ENCODE measurements around the gene L3MBTL4. TPM values are rescaled to one million over a fixed set of nuclear protein-coding genes. Genes with fewer than 3 reads are reported as not detected.

Gene L3MBTL4
- total and polyA plus RNA-seq, 3 experiments from 2014 or later, result 0.07 to 0.18 (median 0.13) TPM

DNA sequence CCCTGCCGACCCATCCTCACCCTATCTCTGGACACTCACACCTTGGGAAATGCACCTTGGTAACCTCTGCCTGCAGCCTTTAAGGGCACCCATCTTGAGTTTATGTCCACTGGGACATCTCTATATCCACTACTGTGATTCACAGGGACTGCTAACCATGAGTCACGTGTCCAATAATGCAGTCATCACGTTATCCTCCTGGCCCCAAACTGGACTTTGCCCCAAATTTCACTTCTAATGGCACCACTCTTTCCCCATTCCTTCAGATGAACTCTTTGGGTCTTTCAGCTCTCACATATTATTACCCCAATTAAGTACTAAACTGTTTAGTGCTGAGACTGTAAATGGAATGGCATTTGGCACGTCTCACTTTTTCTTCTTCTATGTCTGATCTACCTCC is 448.2 kb downstream of the L3MBTL4 start:
- no peak for DNase-seq
- no peak overlapping the region for H3K4me3 Mint-ChIP-seq
- H3K9me3 Mint-ChIP-seq, result peaks cover 0 to 6% (median 0%) of the 10 kb centered on the region in 5 donors
- Histone ChIP-seq H3K4me3 (ENCODE audit: low read length) (no peak overlapping the region), H3K27me3 (ENCODE audit: insufficient read depth, low read length, poor library complexity, severe bottlenecking) (no peaks in the 10 kb centered on the region), H3K27ac (ENCODE audit: low read depth, low read length) (no peak overlapping the region), H3K36me3 (ENCODE audit: insufficient read depth, low read length) (no peaks in the 10 kb centered on the region), H3K9me3 (ENCODE audit: low read length) (no peaks in the 10 kb centered on the region), H3K4me1 (ENCODE audit: insufficient read depth, low read length) (peaks cover 5% of the 10 kb centered on the region)
- no peaks in the 10 kb centered on the region for H3K36me3 Mint-ChIP-seq
- POLR2A ChIA-PET, result no interaction called here
- CTCF ChIA-PET, result no interaction called here
- H3K27me3 Mint-ChIP-seq, result no peaks in the 10 kb centered on the region
- H3K4me1 Mint-ChIP-seq, result peaks cover 0 to 19% (median 0%) of the 10 kb centered on the region in 3 donors
- no peak overlapping the region for H3K27ac Mint-ChIP-seq

GRCh38 chr18:5964996-5965395 is 449.7 kb downstream of the L3MBTL4 start:
- Histone ChIP-seq H3K4me3 (ENCODE audit: low read length) (no peak overlapping the region), H3K36me3 (ENCODE audit: insufficient read depth, low read length) (no peaks in the 10 kb centered on the region), H3K27ac (ENCODE audit: low read depth, low read length) (no peak overlapping the region), H3K27me3 (ENCODE audit: insufficient read depth, low read length, poor library complexity, severe bottlenecking) (no peaks in the 10 kb centered on the region), H3K4me1 (ENCODE audit: insufficient read depth, low read length) (peaks cover 5% of the 10 kb centered on the region), H3K9me3 (ENCODE audit: low read length) (no peaks in the 10 kb centered on the region)
- Mint-ChIP-seq H3K9me3 (peaks cover 0 to 6% (median 0%) of the 10 kb centered on the region in 5 donors), H3K4me3 (no peak overlapping the region), H3K27ac (no peak overlapping the region), H3K36me3 (no peaks in the 10 kb centered on the region), H3K4me1 (peaks cover 0 to 12% (median 0%) of the 10 kb centered on the region in 3 donors), H3K27me3 (no peaks in the 10 kb centered on the region)
- POLR2A ChIA-PET, result no interaction called here
- DNase-seq, result peak in 1 of 5 donors; percentile 25
- CTCF ChIA-PET, result no interaction called here

DNA sequence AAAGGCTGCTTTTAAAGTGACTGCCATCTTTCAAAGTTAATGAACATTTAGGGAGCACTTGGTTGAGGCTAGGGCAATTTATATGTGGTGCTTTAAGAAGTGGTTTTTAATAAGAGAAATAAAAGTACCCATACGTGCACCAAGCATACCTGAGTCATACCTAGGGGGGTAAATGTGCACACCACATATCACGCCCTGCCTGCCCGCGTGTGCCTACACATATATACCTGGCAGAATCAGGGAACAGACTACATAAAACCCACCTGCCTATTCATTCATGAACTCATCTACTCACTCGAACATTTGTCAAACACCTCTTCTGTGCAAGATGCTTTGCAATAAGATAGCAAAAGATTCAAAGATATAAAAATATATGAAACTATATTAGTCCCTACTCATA is 450.1 kb downstream of the L3MBTL4 start:
- Histone ChIP-seq H3K27ac (ENCODE audit: low read depth, low read length) (no peak overlapping the region), H3K9me3 (ENCODE audit: low read length) (no peaks in the 10 kb centered on the region), H3K4me1 (ENCODE audit: insufficient read depth, low read length) (peaks cover 5% of the 10 kb centered on the region), H3K27me3 (ENCODE audit: insufficient read depth, low read length, poor library complexity, severe bottlenecking) (no peaks in the 10 kb centered on the region), H3K36me3 (ENCODE audit: insufficient read depth, low read length) (no peaks in the 10 kb centered on the region), H3K4me3 (ENCODE audit: low read length) (no peak overlapping the region)
- Mint-ChIP-seq H3K4me3 (peak overlapping the region in 1 of 7 donors; percentile 1), H3K27ac (no peak overlapping the region), H3K4me1 (peaks cover 0 to 9% (median 0%) of the 10 kb centered on the region in 3 donors), H3K27me3 (no peaks in the 10 kb centered on the region), H3K36me3 (no peaks in the 10 kb centered on the region), H3K9me3 (peaks cover 0 to 6% (median 0%) of the 10 kb centered on the region in 5 donors)
- POLR2A ChIA-PET, result no interaction called here
- CTCF ChIA-PET, result no interaction called here
- DNase-seq, result no peak

DNA sequence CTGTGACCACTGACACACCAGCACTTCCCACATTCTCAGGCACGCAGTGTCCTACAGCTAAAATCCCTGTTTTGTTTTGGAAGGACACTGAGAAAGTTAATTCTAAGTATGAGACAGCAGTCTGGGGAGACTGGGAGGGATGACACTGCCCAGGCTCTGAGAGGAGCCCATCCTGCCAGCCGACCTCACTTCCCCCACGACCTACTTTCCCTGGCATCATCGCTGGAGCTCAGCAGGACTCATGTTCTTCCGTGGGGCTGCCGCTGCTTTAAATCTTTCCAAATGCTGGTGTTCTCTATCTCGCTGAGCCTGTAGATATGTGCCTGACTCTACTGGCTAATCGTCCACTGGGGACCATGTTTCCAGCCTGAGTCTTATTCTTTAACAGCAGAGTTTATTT is 450.6 kb downstream of the L3MBTL4 start:
- no peak overlapping the region for H3K27ac Mint-ChIP-seq
- POLR2A ChIA-PET, result no interaction called here
- CTCF ChIA-PET, result no interaction called here
- no peak overlapping the region for H3K27ac ChIP-seq (ENCODE audit: low read depth, low read length)
- peaks cover 5% of the 10 kb centered on the region for H3K4me1 ChIP-seq (ENCODE audit: insufficient read depth, low read length)
- DNase-seq, result no peak
- H3K36me3 Mint-ChIP-seq, result no peaks in the 10 kb centered on the region
- H3K9me3 ChIP-seq (ENCODE audit: low read length), result no peaks in the 10 kb centered on the region
- no peak overlapping the region for H3K4me3 Mint-ChIP-seq
- H3K36me3 ChIP-seq (ENCODE audit: insufficient read depth, low read length), result no peaks in the 10 kb centered on the region
- peaks cover 0 to 6% (median 0%) of the 10 kb centered on the region in 5 donors for H3K9me3 Mint-ChIP-seq
- H3K27me3 ChIP-seq (ENCODE audit: insufficient read depth, low read length, poor library complexity, severe bottlenecking), result no peaks in the 10 kb centered on the region
- no peaks in the 10 kb centered on the region for H3K27me3 Mint-ChIP-seq
- no peak overlapping the region for H3K4me3 ChIP-seq (ENCODE audit: low read length)
- H3K4me1 Mint-ChIP-seq, result peaks cover 0 to 9% (median 0%) of the 10 kb centered on the region in 3 donors

DNA sequence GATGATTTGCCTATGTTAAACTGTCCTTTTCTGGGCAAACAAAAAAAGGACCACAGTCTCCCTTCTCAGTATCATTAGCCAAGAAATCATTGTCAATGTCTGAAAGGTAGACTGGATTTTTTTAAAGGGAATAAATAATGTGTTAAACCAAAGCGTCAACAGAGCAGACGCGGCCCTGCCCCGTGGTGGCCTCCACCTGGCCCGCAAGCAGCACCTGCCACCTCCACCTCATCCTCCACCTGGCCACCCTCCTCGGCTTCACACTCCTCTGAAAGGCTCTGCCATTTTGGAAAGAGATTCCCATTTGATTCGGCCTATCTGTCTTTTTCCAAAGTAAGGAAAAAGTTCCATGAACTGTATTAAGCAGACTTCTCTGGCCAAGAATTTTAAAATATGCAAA is 451.4 kb downstream of the L3MBTL4 start:
- no peaks in the 10 kb centered on the region for H3K36me3 ChIP-seq (ENCODE audit: insufficient read depth, low read length)
- Mint-ChIP-seq H3K9me3 (peaks cover 0 to 6% (median 0%) of the 10 kb centered on the region in 5 donors), H3K27ac (no peak overlapping the region), H3K36me3 (no peaks in the 10 kb centered on the region), H3K4me3 (no peak overlapping the region), H3K27me3 (no peaks in the 10 kb centered on the region), H3K4me1 (peaks cover 0 to 9% (median 0%) of the 10 kb centered on the region in 3 donors)
- DNase-seq, result no peak
- peaks cover 5% of the 10 kb centered on the region for H3K4me1 ChIP-seq (ENCODE audit: insufficient read depth, low read length)
- no peaks in the 10 kb centered on the region for H3K9me3 ChIP-seq (ENCODE audit: low read length)
- H3K27me3 ChIP-seq (ENCODE audit: insufficient read depth, low read length, poor library complexity, severe bottlenecking), result no peaks in the 10 kb centered on the region
- no peak overlapping the region for H3K4me3 ChIP-seq (ENCODE audit: low read length)
- H3K27ac ChIP-seq (ENCODE audit: low read depth, low read length), result no peak overlapping the region
- POLR2A ChIA-PET, result no interaction called here
- CTCF ChIA-PET, result no interaction called here

DNA sequence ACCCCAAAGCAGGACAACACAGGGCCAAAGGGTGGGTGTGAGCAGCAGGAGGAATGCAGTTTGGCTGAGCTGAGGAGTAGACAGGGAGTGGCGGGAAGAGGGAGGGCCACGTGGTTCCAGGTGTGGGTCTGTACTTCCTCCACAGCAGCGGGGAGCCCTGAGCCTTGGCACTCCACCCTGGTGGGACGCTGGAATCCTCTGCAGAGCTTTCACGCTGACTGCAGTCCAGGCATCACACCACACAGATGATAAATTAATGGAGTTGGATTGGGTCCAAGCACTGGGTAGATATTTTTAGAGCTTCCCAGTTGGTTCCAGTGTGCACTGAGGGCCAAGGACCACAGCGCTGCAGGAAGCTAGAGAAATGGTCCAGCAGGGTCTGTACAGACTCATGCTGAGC is 452.3 kb downstream of the L3MBTL4 start:
- peaks cover 5% of the 10 kb centered on the region for H3K4me1 ChIP-seq (ENCODE audit: insufficient read depth, low read length)
- ChIA-PET POLR2A (no interaction called here), CTCF (no interaction called here)
- no peak overlapping the region for H3K27ac Mint-ChIP-seq
- no peaks in the 10 kb centered on the region for H3K27me3 Mint-ChIP-seq
- H3K9me3 ChIP-seq (ENCODE audit: low read length), result no peaks in the 10 kb centered on the region
- no peak overlapping the region for H3K4me3 ChIP-seq (ENCODE audit: low read length)
- H3K36me3 ChIP-seq (ENCODE audit: insufficient read depth, low read length), result no peaks in the 10 kb centered on the region
- no peaks in the 10 kb centered on the region for H3K27me3 ChIP-seq (ENCODE audit: insufficient read depth, low read length, poor library complexity, severe bottlenecking)
- H3K9me3 Mint-ChIP-seq, result peaks cover 0 to 8% (median 0%) of the 10 kb centered on the region in 5 donors
- peaks cover 0 to 9% (median 0%) of the 10 kb centered on the region in 3 donors for H3K4me1 Mint-ChIP-seq
- no peak overlapping the region for H3K27ac ChIP-seq (ENCODE audit: low read depth, low read length)
- H3K4me3 Mint-ChIP-seq, result no peak overlapping the region
- DNase-seq, result no peak
- no peaks in the 10 kb centered on the region for H3K36me3 Mint-ChIP-seq

GRCh38 chr18:5961828-5962150 is 452.9 kb downstream of the L3MBTL4 start:
- H3K4me3 Mint-ChIP-seq, result no peak overlapping the region
- H3K4me1 Mint-ChIP-seq, result peaks cover 0 to 9% (median 0%) of the 10 kb centered on the region in 3 donors
- no peak overlapping the region for H3K27ac Mint-ChIP-seq
- no peaks in the 10 kb centered on the region for H3K9me3 ChIP-seq (ENCODE audit: low read length)
- peaks cover 5% of the 10 kb centered on the region for H3K4me1 ChIP-seq (ENCODE audit: insufficient read depth, low read length)
- ChIA-PET POLR2A (no interaction called here), CTCF (no interaction called here)
- peaks cover 0 to 6% (median 0%) of the 10 kb centered on the region in 5 donors for H3K9me3 Mint-ChIP-seq
- H3K4me3 ChIP-seq (ENCODE audit: low read length), result no peak overlapping the region
- no peaks in the 10 kb centered on the region for H3K27me3 Mint-ChIP-seq
- no peaks in the 10 kb centered on the region for H3K27me3 ChIP-seq (ENCODE audit: insufficient read depth, low read length, poor library complexity, severe bottlenecking)
- H3K36me3 ChIP-seq (ENCODE audit: insufficient read depth, low read length), result no peaks in the 10 kb centered on the region
- no peak overlapping the region for H3K27ac ChIP-seq (ENCODE audit: low read depth, low read length)
- no peaks in the 10 kb centered on the region for H3K36me3 Mint-ChIP-seq
- no peak for DNase-seq

- peaks cover 0 to 2% (median 0%) of the 10 kb centered on the region in 5 donors for H3K9me3 Mint-ChIP-seq
- H3K27me3 Mint-ChIP-seq, result no peaks in the 10 kb centered on the region
- H3K27ac Mint-ChIP-seq, result no peak overlapping the region
- H3K9me3 ChIP-seq (ENCODE audit: low read length), result no peaks in the 10 kb centered on the region
- peaks cover 5% of the 10 kb centered on the region for H3K4me1 ChIP-seq (ENCODE audit: insufficient read depth, low read length)
- no peaks in the 10 kb centered on the region for H3K36me3 ChIP-seq (ENCODE audit: insufficient read depth, low read length)
- CTCF ChIA-PET, result no interaction called here
- H3K4me3 Mint-ChIP-seq, result no peak overlapping the region
- no peaks in the 10 kb centered on the region for H3K36me3 Mint-ChIP-seq
- no peaks in the 10 kb centered on the region for H3K27me3 ChIP-seq (ENCODE audit: insufficient read depth, low read length, poor library complexity, severe bottlenecking)
- peaks cover 0 to 9% (median 0%) of the 10 kb centered on the region in 3 donors for H3K4me1 Mint-ChIP-seq
- no peak overlapping the region for H3K27ac ChIP-seq (ENCODE audit: low read depth, low read length)
- H3K4me3 ChIP-seq (ENCODE audit: low read length), result no peak overlapping the region
- DNase-seq, result no peak
- POLR2A ChIA-PET, result no interaction called here
These were observed 453.4 kb downstream of the L3MBTL4 start for GRCh38 chr18:5961097-5961827.

Measured in CD8-positive, alpha-beta memory T cell (primary cell).